ENCODE measurements around the gene USP12.
"Not testable (repeated sequence)": the region's sequence is repeated elsewhere in the genome, so short reads cannot be mapped to it uniquely, and the experiment has no call there.

Gene USP12

DNA sequence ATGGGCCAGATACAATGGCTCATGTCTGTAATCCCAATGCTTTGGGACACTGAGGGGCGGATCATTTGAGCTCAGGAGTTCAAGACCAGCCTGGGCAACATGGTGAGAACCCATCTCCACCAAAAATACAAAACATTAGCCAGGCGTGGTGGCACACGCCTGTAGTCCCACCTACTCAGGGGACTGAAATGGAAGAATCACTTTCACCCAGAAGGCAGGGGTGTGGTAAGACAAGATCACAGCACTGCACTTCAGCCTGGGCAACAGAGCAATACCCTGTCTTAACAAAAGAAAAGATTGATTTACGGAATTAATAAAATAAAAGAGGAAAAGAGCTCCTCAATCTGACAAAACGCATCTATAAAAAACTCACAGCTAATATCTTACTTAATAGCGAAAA lies 22.7 kb downstream of the USP12 start:
- Histone ChIP-seq H3K27ac (ENCODE audit: low read depth, low read length, severe bottlenecking) (no peak overlapping the region), H3K36me3 (ENCODE audit: control insufficient read depth, insufficient read depth, low read length) (peaks cover 2% of the 10 kb centered on the region), H3K9me3 (ENCODE audit: control insufficient read depth, low read length) (no peaks in the 10 kb centered on the region), H3K4me3 (ENCODE audit: extremely low read depth, insufficient read depth, low read length, poor library complexity, severe bottlenecking) (no peak overlapping the region), H3K4me1 (ENCODE audit: control insufficient read depth, insufficient read depth, low read length, poor library complexity, severe bottlenecking) (no peaks in the 10 kb centered on the region)
- 100% methylated on average over 4 of the region's 6 CpGs; no CpG with 5 or more reads in 1 of the 2 experiments for WGBS, 2 experiments (ENCODE audit: insufficient coverage in 2 of 2)

DNA sequence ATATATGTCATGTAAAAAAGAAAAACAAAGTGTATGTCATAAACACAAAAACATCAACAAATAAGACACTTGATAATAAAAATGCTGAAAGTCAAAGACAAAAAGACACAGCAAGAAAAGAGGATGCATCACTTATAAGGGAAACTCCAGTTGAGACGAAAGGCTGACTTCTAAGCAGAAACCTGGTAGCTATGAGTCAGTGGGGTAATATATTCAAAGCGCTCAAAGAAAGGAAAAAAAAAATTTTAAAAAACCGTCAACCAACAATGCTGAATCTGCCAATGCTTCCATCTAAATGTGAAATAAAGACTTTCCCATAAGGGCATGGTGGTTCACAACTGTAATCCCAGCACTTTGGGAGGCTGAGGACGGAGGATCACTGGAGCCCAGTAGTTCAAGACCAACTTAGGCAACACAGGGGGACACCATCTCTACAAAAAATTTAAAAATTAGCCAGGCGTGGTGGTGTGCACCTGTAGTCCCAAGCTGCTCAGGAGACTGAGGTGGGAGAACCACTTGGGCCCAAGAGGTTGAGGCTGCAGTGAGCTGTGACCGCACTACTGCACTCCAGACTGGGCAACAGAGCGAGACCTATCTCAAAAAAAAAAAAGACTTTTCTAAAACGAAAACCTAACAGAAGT lies 24.0 kb downstream of the USP12 start:
- no peaks in the 10 kb centered on the region for H3K4me1 ChIP-seq (ENCODE audit: control insufficient read depth, insufficient read depth, low read length, poor library complexity, severe bottlenecking)
- WGBS, 2 experiments (ENCODE audit: insufficient coverage in 2 of 2), result 82 to 92% methylated on average over 2 to 3 of the region's 8 CpGs
- no peak overlapping the region for H3K27ac ChIP-seq (ENCODE audit: low read depth, low read length, severe bottlenecking)
- no peak overlapping the region for H3K4me3 ChIP-seq (ENCODE audit: extremely low read depth, insufficient read depth, low read length, poor library complexity, severe bottlenecking)
- peaks cover 5% of the 10 kb centered on the region for H3K9me3 ChIP-seq (ENCODE audit: control insufficient read depth, low read length)
- H3K36me3 ChIP-seq (ENCODE audit: control insufficient read depth, insufficient read depth, low read length), result peaks cover 2% of the 10 kb centered on the region

DNA sequence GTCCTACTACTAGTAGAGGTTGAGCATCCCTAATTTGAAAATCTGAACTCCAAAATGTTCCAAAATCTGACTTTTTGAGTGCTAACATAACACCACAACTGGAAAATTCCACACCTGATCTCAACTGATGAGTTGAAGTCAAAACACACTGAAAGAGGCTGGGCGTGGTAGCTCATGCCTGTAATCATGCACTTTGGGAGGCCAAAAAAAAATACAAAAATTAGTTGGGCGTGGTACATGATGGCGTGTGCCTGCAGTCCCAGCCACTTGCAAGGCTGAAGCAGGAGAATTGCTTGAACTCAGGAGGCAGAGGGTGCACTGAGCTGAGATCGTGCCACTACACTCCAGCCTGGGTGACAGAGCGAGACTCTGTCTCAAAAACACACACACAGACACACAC lies 29.9 kb downstream of the USP12 start:
- no peaks in the 10 kb centered on the region for H3K4me1 ChIP-seq (ENCODE audit: control insufficient read depth, insufficient read depth, low read length, poor library complexity, severe bottlenecking)
- WGBS, 2 experiments (ENCODE audit: insufficient coverage in 2 of 2), result 88 to 95% methylated on average over 4 of the region's 5 CpGs
- no peak overlapping the region for H3K27ac ChIP-seq (ENCODE audit: low read depth, low read length, severe bottlenecking)
- H3K36me3 ChIP-seq (ENCODE audit: control insufficient read depth, insufficient read depth, low read length), result peaks cover 5% of the 10 kb centered on the region
- H3K4me3 ChIP-seq (ENCODE audit: extremely low read depth, insufficient read depth, low read length, poor library complexity, severe bottlenecking), result no peak overlapping the region
- peaks cover 17% of the 10 kb centered on the region for H3K9me3 ChIP-seq (ENCODE audit: control insufficient read depth, low read length)

DNA sequence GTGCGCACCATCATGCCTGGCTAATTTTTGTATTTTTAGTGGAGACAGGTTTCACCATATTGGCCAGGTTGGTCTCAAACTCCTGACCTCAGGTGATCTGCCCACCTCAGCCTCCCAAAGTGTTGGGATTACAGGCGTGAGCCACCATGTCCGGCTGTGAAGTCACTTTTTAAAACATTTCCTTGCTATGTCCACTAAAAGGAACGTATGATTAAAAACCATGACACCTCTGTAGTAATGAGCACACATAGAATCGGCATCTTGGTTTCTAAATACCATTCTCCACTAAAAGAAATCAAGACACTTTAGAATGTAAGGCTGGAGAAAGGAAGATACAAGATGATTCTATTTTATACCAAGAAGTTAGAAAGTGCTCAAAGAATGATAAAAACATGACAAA lies 30.5 kb downstream of the USP12 start:
- H3K4me3 ChIP-seq (ENCODE audit: extremely low read depth, insufficient read depth, low read length, poor library complexity, severe bottlenecking); H3K27ac ChIP-seq (ENCODE audit: low read depth, low read length, severe bottlenecking); H3K4me1 ChIP-seq (ENCODE audit: control insufficient read depth, insufficient read depth, low read length, poor library complexity, severe bottlenecking); H3K36me3 ChIP-seq (ENCODE audit: control insufficient read depth, insufficient read depth, low read length): not testable (repeated sequence)
- H3K9me3 ChIP-seq (ENCODE audit: control insufficient read depth, low read length), result peaks cover 17% of the 10 kb centered on the region
- WGBS, 2 experiments (ENCODE audit: insufficient coverage in 2 of 2), result 93 to 97% methylated on average over 3 to 4 of the region's 5 CpGs

DNA sequence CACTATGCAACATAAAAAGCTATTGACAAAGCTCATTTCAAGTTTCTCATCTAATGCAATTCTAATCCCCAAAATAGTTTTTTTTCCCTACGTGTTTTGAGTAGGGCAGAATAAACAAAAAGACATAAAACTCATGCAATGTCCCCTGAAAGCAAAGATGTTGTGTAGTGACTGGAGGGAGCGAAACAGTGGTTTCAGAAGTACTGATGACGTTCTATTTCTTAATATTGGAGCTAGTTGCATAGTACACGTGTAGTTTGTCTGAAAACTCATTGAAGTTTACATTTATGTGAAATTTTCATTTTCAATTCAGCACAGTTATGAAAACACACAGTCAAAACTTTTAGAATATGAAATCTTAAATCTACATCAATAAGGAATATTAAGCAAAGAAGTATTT lies 31.6 kb downstream of the USP12 start:
- H3K27ac ChIP-seq (ENCODE audit: low read depth, low read length, severe bottlenecking), result no peak overlapping the region

DNA sequence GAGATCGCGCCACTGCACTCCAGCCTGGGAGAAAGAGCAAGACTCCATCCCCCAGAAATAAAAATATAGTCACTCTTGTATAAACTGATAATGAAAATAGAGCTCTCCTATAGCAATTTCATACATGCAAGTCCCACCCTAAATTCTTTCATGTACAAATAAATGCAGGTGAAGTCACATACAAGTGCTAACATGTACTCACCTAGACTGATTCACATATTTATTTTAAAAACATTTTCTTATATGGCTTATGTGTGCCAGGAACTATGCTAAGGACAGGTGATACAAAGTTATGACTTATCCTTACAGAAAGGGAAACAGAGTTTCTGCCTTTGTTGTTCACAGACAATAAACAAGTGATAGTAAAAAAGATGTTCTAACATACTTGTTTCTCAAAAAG lies 32.0 kb downstream of the USP12 start:
- Histone ChIP-seq H3K9me3 (ENCODE audit: control insufficient read depth, low read length) (peaks cover 17% of the 10 kb centered on the region), H3K36me3 (ENCODE audit: control insufficient read depth, insufficient read depth, low read length) (peaks cover 5% of the 10 kb centered on the region), H3K4me3 (ENCODE audit: extremely low read depth, insufficient read depth, low read length, poor library complexity, severe bottlenecking) (no peak overlapping the region), H3K4me1 (ENCODE audit: control insufficient read depth, insufficient read depth, low read length, poor library complexity, severe bottlenecking) (no peaks in the 10 kb centered on the region), H3K27ac (ENCODE audit: low read depth, low read length, severe bottlenecking) (no peak overlapping the region)
- WGBS, 2 experiments (ENCODE audit: insufficient coverage in 2 of 2), result no CpG with 5 or more reads among the region's 2 CpGs

More for the DNA sequence above, 31.6 kb downstream of the USP12 start:
- H3K9me3 ChIP-seq (ENCODE audit: control insufficient read depth, low read length), result peaks cover 17% of the 10 kb centered on the region
- H3K4me1 ChIP-seq (ENCODE audit: control insufficient read depth, insufficient read depth, low read length, poor library complexity, severe bottlenecking), result no peaks in the 10 kb centered on the region
- WGBS, 2 experiments (ENCODE audit: insufficient coverage in 2 of 2), result 90% methylated on average over 2 of the region's 4 CpGs; no CpG with 5 or more reads in 1 of the 2 experiments
- H3K4me3 ChIP-seq (ENCODE audit: extremely low read depth, insufficient read depth, low read length, poor library complexity, severe bottlenecking), result no peak overlapping the region
- H3K36me3 ChIP-seq (ENCODE audit: control insufficient read depth, insufficient read depth, low read length), result peaks cover 5% of the 10 kb centered on the region

DNA sequence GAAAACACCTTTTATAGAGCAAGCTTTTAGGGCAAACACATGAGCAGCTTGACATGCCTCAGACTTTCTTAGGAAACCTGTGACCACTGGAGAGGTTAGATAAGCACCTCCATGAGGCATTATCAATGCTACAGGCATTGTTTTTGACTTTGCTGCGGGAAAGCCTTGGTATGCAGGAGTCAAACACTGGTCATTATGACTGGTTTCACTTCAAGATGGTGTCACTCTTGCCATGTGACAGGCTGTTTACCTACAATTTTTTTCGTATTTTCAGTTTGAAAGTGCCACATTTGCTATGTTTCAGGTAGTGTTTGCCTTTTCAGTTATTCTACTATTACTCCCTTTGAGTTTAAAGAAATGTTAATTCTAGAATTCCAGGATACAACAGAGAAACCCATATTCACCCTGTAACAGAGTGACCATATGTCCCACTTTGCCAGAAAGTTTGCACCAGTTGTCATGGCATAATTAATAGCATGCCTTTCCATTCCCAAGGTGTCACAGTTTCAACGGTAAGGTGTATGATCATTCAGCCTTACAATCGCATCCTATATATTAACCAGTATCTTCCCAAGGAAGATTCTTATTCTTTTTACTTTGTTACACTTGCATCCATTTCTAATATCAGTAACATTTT lies 33.0 kb downstream of the USP12 start:
- H3K4me3 ChIP-seq (ENCODE audit: extremely low read depth, insufficient read depth, low read length, poor library complexity, severe bottlenecking), result no peak overlapping the region
- H3K27ac ChIP-seq (ENCODE audit: low read depth, low read length, severe bottlenecking), result no peak overlapping the region
- H3K4me1 ChIP-seq (ENCODE audit: control insufficient read depth, insufficient read depth, low read length, poor library complexity, severe bottlenecking), result no peaks in the 10 kb centered on the region
- H3K36me3 ChIP-seq (ENCODE audit: control insufficient read depth, insufficient read depth, low read length), result peaks cover 5% of the 10 kb centered on the region
- H3K9me3 ChIP-seq (ENCODE audit: control insufficient read depth, low read length), result peaks cover 16% of the 10 kb centered on the region
- 93 to 100% methylated on average over 3 to 4 of the region's 4 CpGs for WGBS, 2 experiments (ENCODE audit: insufficient coverage in 2 of 2)

DNA sequence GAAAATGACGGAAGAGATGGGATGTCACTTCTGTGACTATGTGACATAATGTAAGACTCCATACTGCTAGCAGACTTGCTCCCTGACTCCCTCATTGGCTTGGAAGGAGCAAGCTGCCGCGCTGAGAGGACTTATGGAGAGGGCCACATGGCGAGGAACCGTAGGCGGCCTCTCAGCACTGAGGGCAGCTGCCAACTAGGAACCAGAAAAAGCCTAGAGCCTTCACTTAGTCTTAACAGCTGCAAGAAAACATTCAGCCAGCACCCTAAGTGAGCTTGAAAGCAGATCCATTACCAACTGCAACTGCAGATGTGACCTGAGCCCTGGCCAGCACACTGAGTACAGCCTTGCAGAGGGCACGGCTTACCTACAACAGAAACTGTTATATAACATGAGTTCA lies 33.9 kb downstream of the USP12 start:
- peaks cover 12% of the 10 kb centered on the region for H3K9me3 ChIP-seq (ENCODE audit: control insufficient read depth, low read length)
- H3K4me3 ChIP-seq (ENCODE audit: extremely low read depth, insufficient read depth, low read length, poor library complexity, severe bottlenecking), result no peak overlapping the region
- H3K27ac ChIP-seq (ENCODE audit: low read depth, low read length, severe bottlenecking), result no peak overlapping the region
- no peaks in the 10 kb centered on the region for H3K4me1 ChIP-seq (ENCODE audit: control insufficient read depth, insufficient read depth, low read length, poor library complexity, severe bottlenecking)
- WGBS, 2 experiments (ENCODE audit: insufficient coverage in 2 of 2), result 94 to 96% methylated on average over 5 to 7 of the region's 7 CpGs
- peaks cover 5% of the 10 kb centered on the region for H3K36me3 ChIP-seq (ENCODE audit: control insufficient read depth, insufficient read depth, low read length)

DNA sequence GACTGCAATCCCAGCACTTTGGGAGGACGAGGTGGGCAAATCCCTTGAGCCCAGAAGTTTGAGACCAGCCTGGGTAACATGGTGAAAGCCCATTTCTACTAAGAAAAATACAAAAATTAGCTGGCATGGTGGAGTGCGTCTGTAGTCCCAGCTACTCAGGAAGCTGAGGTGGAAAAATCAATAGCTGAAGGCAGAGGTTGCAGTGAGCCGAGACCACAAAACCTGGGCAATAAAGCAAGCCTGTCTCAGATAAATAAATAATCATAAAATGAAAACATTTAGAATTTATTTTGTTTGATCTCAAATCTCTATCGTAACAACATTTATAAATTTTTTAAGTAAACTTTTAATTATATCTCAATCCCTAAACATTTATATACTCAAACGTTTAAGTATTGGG lies 36.6 kb downstream of the USP12 start:
- H3K4me1 ChIP-seq (ENCODE audit: control insufficient read depth, insufficient read depth, low read length, poor library complexity, severe bottlenecking), result no peaks in the 10 kb centered on the region
- H3K9me3 ChIP-seq (ENCODE audit: control insufficient read depth, low read length), result peaks cover 12% of the 10 kb centered on the region
- WGBS, 2 experiments (ENCODE audit: insufficient coverage in 2 of 2), result 100% methylated on average over 1 of the region's 5 CpGs; no CpG with 5 or more reads in 1 of the 2 experiments
- H3K27ac ChIP-seq (ENCODE audit: low read depth, low read length, severe bottlenecking), result no peak overlapping the region
- no peak overlapping the region for H3K4me3 ChIP-seq (ENCODE audit: extremely low read depth, insufficient read depth, low read length, poor library complexity, severe bottlenecking)
- no peaks in the 10 kb centered on the region for H3K36me3 ChIP-seq (ENCODE audit: control insufficient read depth, insufficient read depth, low read length)

DNA sequence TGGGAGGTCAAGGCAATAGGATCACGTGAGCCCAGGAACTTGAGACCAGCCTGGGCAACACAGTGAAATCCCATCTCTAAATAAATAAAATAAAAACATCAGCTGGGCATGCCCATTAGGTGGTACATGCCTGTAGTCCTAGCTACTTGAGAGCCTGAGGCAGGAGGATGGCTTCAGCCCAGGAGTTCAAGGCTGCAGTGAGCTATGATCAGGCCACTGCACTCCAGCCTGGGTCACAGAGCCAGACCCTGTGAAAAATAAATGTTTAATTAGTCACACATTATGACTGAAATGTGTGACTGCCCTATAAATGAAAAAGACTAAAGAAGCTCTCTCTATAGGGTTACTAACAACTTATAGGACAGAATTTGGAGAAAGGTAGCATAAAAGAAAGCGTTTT lies 37.7 kb downstream of the USP12 start:
- peaks cover 16% of the 10 kb centered on the region for H3K9me3 ChIP-seq (ENCODE audit: control insufficient read depth, low read length)
- H3K36me3 ChIP-seq (ENCODE audit: control insufficient read depth, insufficient read depth, low read length), result no peaks in the 10 kb centered on the region
- no peaks in the 10 kb centered on the region for H3K4me1 ChIP-seq (ENCODE audit: control insufficient read depth, insufficient read depth, low read length, poor library complexity, severe bottlenecking)
- H3K27ac ChIP-seq (ENCODE audit: low read depth, low read length, severe bottlenecking), result no peak overlapping the region
- no CpG with 5 or more reads among the region's 2 CpGs for WGBS, 2 experiments (ENCODE audit: insufficient coverage in 2 of 2)
- no peak overlapping the region for H3K4me3 ChIP-seq (ENCODE audit: extremely low read depth, insufficient read depth, low read length, poor library complexity, severe bottlenecking)

DNA sequence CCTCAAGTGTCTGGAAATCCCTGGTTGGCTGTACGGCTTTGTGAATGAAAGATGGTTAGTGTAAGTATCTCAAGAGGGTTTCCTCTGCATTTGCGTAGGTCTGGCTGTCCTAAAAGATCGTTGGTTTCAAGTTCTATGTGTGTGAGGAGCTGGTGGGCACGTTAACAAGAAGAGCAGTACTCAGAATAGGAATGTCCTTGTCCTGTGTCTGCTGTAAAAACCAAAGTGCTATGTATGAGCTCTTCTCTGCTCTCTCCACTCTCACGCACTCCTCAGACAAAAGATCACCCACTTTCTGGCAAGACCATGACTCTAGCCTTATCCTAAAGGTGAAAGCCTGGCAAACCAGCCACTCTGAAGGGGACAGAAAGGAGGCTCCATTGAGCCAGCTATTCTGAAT lies 39.1 kb downstream of the USP12 start:
- Histone ChIP-seq H3K27ac (ENCODE audit: low read depth, low read length, severe bottlenecking) (no peak overlapping the region), H3K4me1 (ENCODE audit: control insufficient read depth, insufficient read depth, low read length, poor library complexity, severe bottlenecking) (no peaks in the 10 kb centered on the region), H3K36me3 (ENCODE audit: control insufficient read depth, insufficient read depth, low read length) (no peaks in the 10 kb centered on the region), H3K9me3 (ENCODE audit: control insufficient read depth, low read length) (peaks cover 16% of the 10 kb centered on the region), H3K4me3 (ENCODE audit: extremely low read depth, insufficient read depth, low read length, poor library complexity, severe bottlenecking) (no peak overlapping the region)
- 93 to 94% methylated on average over 5 of the region's 5 CpGs for WGBS, 2 experiments (ENCODE audit: insufficient coverage in 2 of 2)

All from mesodermal cell (in vitro differentiated cells).